ENCODE measurements around the gene ARIH2. TPM values are rescaled to one million over a fixed set of nuclear protein-coding genes. Genes with fewer than 3 reads are reported as not detected.

Gene ARIH2
- total and polyA plus RNA-seq, 2 experiments from 2014 or later = 76.4 to 118 TPM

DNA sequence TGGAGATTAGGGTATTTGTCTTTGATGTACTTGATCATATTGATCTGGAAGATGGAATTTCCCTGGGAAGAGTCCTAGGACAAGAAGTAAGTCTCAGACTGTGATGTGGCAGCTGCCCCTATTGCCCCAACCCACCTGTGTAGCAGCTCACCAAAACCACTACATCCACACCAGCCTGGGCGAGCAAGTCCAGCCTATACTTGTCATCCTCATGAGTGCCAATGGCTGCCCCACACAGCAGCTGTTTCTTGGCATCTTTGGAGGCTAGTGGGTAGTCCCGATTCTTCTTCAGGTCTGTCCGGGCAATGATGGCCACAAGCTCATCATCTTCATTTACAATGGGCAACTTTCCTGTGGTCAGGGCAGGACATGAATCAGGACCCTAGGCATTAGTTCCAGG lies 107.9 kb downstream of the ARIH2 start:
- Histone ChIP-seq H2AFZ (no peak overlapping the region), H3K4me3 (no peak overlapping the region), H3F3A (replicated peaks; ENCODE audit: low read depth) (peaks cover 53% of the 10 kb centered on the region), H3K27ac (ENCODE audit: low read depth) (no peak overlapping the region), H3K36me3 (ENCODE audit: insufficient read depth) (peaks cover 44% of the 10 kb centered on the region), H4K20me1 (replicated peaks; ENCODE audit: insufficient read depth) (peaks cover 25% of the 10 kb centered on the region), H3K9me2 (ENCODE audit: insufficient read depth) (no peaks in the 10 kb centered on the region), H3K79me2 (replicated peaks; ENCODE audit: insufficient read depth) (peaks cover 32% of the 10 kb centered on the region), H3K4me1 (ENCODE audit: insufficient read depth) (peaks cover 16% of the 10 kb centered on the region; the same call in 1 of the 2 replicates), H3K27me3 (ENCODE audit: insufficient read depth) (no peaks in the 10 kb centered on the region), H3K4me2 (no peak overlapping the region)
- DNase-seq (ENCODE audit: low spot score) (no peak), ATAC-seq (no peak)
- Mint-ChIP-seq H3K4me3 (no peak overlapping the region), H3K27me3 (ENCODE audit: insufficient read depth, low read depth, poor library complexity) (peaks cover 35% of the 10 kb centered on the region), H3K4me1 (peaks cover 28% of the 10 kb centered on the region), H3K36me3 (ENCODE audit: low read depth) (peaks cover 84% of the 10 kb centered on the region), H3K9me3 (no peaks in the 10 kb centered on the region; the same call in 1 of the 3 replicates), H3K27ac (no peak overlapping the region)
- TF ChIP-seq ZNF114 (CRISPR knock-in tag; IDR thresholded peaks at IDR 0.05) (no peak), POLR2AphosphoS5 (IDR thresholded peaks at IDR 0.05; ENCODE audit: low read depth) (0 out of 2 replicates have a peak, but pooled peaks have one; percentile 12)

DNA sequence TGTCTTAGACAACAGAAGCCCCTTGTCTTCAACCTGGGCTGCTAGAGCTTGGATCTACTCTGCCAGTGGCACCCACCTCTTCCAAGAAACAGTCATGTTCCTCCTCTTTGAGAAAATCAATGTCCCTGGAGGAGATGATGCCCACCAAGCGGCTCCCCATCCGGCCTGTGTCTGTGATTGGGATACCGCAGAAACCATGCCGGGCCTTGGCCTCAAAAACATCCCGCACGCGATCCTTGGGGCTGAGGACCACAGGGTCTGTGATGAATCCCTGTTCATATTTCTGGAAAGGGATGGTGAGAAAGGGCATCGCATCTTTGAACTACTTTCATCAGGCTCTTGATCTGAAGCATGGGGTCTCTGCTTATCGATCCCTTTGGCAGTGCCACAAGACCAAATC lies 109.0 kb downstream of the ARIH2 start:
- peaks cover 25% of the 10 kb centered on the region for H4K20me1 ChIP-seq (replicated peaks; ENCODE audit: insufficient read depth)
- H3K4me3 ChIP-seq = peak overlapping the region; percentile 93; the same call in 1 of the 2 replicates
- peaks cover 28% of the 10 kb centered on the region for H3K4me1 Mint-ChIP-seq
- peaks cover 57% of the 10 kb centered on the region for H3F3A ChIP-seq (replicated peaks; ENCODE audit: low read depth)
- H2AFZ ChIP-seq = no peak overlapping the region
- H3K79me2 ChIP-seq (replicated peaks; ENCODE audit: insufficient read depth) = peaks cover 28% of the 10 kb centered on the region
- H3K27ac Mint-ChIP-seq = peak overlapping the region; percentile 80; the same call in 1 of the 2 replicates
- peaks cover 16% of the 10 kb centered on the region; the same call in 1 of the 2 replicates for H3K4me1 ChIP-seq (ENCODE audit: insufficient read depth)
- peaks cover 91% of the 10 kb centered on the region for H3K36me3 Mint-ChIP-seq (ENCODE audit: low read depth)
- H3K4me3 Mint-ChIP-seq = peak overlapping the region; percentile 94; the same call in 2 of the 3 replicates
- TF ChIP-seq ZNF114 (CRISPR knock-in tag; IDR thresholded peaks at IDR 0.05) (no peak), POLR2AphosphoS5 (IDR thresholded peaks at IDR 0.05; ENCODE audit: low read depth) (no peak), ZNF331 (CRISPR knock-in tag; IDR thresholded peaks at IDR 0.05; ENCODE audit: low read depth) (no peak), NANOG (IDR thresholded peaks at IDR 0.05; ENCODE audit: borderline replicate concordance) (no peak), STAT1 (IDR thresholded peaks at IDR 0.05; ENCODE audit: unreplicated experiment) (no peak)
- no peaks in the 10 kb centered on the region for H3K27me3 ChIP-seq (ENCODE audit: insufficient read depth)
- H3K9me3 Mint-ChIP-seq = no peaks in the 10 kb centered on the region; the same call in 1 of the 3 replicates
- no peak for DNase-seq (ENCODE audit: low spot score)
- no peak overlapping the region for H3K27ac ChIP-seq (ENCODE audit: low read depth)
- peaks cover 54% of the 10 kb centered on the region for H3K36me3 ChIP-seq (ENCODE audit: insufficient read depth)
- no peaks in the 10 kb centered on the region for H3K9me2 ChIP-seq (ENCODE audit: insufficient read depth)
- peak overlapping the region; percentile 98; the same call in 1 of the 2 replicates for H3K4me2 ChIP-seq
- H3K27me3 Mint-ChIP-seq (ENCODE audit: insufficient read depth, low read depth, poor library complexity) = peaks cover 33% of the 10 kb centered on the region
- no peak for ATAC-seq

DNA sequence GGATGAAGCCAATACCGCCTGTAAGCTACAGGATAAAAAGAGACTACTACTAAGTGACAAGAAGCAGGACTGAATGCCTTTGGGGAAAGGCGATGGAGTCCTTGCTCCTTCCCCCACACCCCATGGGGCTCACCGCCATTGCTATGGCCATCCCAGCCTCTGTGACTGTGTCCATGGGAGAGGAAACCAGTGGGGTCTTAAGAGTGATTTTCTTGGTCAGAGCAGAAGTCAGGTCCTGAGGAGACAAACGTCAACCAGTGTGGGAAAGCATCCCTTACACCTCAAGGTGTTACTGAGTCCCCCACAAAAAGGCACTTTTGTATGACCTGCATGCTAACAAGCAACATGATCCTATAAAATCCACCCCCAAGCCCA lies 109.6 kb downstream of the ARIH2 start:
- peak overlapping the region; percentile 94 for H3K4me3 Mint-ChIP-seq
- DNase-seq (ENCODE audit: low spot score) = no peak
- peaks cover 27% of the 10 kb centered on the region for H3K27me3 Mint-ChIP-seq (ENCODE audit: insufficient read depth, low read depth, poor library complexity)
- H3K9me3 Mint-ChIP-seq = no peaks in the 10 kb centered on the region; the same call in 1 of the 3 replicates
- peak overlapping the region; percentile 59; the same call in 1 of the 2 replicates for H3K27ac Mint-ChIP-seq
- no peaks in the 10 kb centered on the region for H3K27me3 ChIP-seq (ENCODE audit: insufficient read depth)
- peaks cover 56% of the 10 kb centered on the region for H3K36me3 ChIP-seq (ENCODE audit: insufficient read depth)
- no peak overlapping the region for H3K27ac ChIP-seq (ENCODE audit: low read depth)
- H3F3A ChIP-seq (replicated peaks; ENCODE audit: low read depth) = peaks cover 58% of the 10 kb centered on the region
- H3K4me3 ChIP-seq = peak overlapping the region; percentile 93
- ATAC-seq = no peak
- H3K4me2 ChIP-seq = peak overlapping the region; percentile 98
- peaks cover 22% of the 10 kb centered on the region for H4K20me1 ChIP-seq (replicated peaks; ENCODE audit: insufficient read depth)
- no peak overlapping the region for H2AFZ ChIP-seq
- no peaks in the 10 kb centered on the region for H3K9me2 ChIP-seq (ENCODE audit: insufficient read depth)
- peaks cover 9% of the 10 kb centered on the region; the same call in 1 of the 2 replicates for H3K4me1 ChIP-seq (ENCODE audit: insufficient read depth)
- H3K36me3 Mint-ChIP-seq (ENCODE audit: low read depth) = peaks cover 91% of the 10 kb centered on the region
- H3K4me1 Mint-ChIP-seq = peaks cover 23% of the 10 kb centered on the region
- H3K79me2 ChIP-seq (replicated peaks; ENCODE audit: insufficient read depth) = peaks cover 22% of the 10 kb centered on the region
- TF ChIP-seq, protein P1, sequence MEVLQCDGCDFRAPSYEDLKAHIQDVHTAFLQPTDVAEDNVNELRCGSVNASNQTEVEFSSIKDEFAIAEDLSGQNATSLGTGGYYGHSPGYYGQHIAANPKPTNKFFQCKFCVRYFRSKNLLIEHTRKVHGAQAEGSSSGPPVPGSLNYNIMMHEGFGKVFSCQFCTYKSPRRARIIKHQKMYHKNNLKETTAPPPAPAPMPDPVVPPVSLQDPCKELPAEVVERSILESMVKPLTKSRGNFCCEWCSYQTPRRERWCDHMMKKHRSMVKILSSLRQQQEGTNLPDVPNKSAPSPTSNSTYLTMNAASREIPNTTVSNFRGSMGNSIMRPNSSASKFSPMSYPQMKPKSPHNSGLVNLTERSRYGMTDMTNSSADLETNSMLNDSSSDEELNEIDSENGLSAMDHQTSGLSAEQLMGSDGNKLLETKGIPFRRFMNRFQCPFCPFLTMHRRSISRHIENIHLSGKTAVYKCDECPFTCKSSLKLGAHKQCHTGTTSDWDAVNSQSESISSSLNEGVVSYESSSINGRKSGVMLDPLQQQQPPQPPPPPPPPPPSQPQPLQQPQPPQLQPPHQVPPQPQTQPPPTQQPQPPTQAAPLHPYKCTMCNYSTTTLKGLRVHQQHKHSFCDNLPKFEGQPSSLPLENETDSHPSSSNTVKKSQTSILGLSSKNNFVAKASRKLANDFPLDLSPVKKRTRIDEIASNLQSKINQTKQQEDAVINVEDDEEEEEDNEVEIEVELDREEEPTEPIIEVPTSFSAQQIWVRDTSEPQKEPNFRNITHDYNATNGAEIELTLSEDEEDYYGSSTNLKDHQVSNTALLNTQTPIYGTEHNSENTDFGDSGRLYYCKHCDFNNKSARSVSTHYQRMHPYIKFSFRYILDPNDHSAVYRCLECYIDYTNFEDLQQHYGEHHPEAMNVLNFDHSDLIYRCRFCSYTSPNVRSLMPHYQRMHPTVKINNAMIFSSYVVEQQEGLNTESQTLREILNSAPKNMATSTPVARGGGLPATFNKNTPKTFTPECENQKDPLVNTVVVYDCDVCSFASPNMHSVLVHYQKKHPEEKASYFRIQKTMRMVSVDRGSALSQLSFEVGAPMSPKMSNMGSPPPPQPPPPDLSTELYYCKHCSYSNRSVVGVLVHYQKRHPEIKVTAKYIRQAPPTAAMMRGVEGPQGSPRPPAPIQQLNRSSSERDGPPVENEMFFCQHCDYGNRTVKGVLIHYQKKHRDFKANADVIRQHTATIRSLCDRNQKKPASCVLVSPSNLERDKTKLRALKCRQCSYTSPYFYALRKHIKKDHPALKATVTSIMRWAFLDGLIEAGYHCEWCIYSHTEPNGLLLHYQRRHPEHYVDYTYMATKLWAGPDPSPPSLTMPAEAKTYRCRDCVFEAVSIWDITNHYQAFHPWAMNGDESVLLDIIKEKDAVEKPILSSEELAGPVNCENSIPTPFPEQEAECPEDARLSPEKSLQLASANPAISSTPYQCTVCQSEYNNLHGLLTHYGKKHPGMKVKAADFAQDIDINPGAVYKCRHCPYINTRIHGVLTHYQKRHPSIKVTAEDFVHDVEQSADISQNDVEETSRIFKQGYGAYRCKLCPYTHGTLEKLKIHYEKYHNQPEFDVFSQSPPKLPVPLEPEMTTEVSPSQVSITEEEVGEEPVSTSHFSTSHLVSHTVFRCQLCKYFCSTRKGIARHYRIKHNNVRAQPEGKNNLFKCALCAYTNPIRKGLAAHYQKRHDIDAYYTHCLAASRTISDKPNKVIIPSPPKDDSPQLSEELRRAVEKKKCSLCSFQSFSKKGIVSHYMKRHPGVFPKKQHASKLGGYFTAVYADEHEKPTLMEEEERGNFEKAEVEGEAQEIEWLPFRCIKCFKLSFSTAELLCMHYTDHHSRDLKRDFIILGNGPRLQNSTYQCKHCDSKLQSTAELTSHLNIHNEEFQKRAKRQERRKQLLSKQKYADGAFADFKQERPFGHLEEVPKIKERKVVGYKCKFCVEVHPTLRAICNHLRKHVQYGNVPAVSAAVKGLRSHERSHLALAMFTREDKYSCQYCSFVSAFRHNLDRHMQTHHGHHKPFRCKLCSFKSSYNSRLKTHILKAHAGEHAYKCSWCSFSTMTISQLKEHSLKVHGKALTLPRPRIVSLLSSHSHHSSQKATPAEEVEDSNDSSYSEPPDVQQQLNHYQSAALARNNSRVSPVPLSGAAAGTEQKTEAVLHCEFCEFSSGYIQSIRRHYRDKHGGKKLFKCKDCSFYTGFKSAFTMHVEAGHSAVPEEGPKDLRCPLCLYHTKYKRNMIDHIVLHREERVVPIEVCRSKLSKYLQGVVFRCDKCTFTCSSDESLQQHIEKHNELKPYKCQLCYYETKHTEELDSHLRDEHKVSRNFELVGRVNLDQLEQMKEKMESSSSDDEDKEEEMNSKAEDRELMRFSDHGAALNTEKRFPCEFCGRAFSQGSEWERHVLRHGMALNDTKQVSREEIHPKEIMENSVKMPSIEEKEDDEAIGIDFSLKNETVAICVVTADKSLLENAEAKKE (CRISPR knock-in tag; IDR thresholded peaks at IDR 0.05) = no peak
- TF ChIP-seq ZNF114 (CRISPR knock-in tag; IDR thresholded peaks at IDR 0.05) (no peak), POLR2AphosphoS5 (IDR thresholded peaks at IDR 0.05; ENCODE audit: low read depth) (no peak; the same call in 1 of the 2 replicates), EZH2 (IDR thresholded peaks at IDR 0.05; ENCODE audit: low read depth, unreplicated experiment) (no peak)
- TF ChIP-seq, protein P2, sequence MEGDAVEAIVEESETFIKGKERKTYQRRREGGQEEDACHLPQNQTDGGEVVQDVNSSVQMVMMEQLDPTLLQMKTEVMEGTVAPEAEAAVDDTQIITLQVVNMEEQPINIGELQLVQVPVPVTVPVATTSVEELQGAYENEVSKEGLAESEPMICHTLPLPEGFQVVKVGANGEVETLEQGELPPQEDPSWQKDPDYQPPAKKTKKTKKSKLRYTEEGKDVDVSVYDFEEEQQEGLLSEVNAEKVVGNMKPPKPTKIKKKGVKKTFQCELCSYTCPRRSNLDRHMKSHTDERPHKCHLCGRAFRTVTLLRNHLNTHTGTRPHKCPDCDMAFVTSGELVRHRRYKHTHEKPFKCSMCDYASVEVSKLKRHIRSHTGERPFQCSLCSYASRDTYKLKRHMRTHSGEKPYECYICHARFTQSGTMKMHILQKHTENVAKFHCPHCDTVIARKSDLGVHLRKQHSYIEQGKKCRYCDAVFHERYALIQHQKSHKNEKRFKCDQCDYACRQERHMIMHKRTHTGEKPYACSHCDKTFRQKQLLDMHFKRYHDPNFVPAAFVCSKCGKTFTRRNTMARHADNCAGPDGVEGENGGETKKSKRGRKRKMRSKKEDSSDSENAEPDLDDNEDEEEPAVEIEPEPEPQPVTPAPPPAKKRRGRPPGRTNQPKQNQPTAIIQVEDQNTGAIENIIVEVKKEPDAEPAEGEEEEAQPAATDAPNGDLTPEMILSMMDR (conservative IDR thresholded peaks at IDR 0.05; ENCODE audit: low read depth in 2 of 2) = no peak
